GM18526 (cell line): Measurements from ENCODE around the gene IL13RA1.

Experiments
- POLR2A ChIP-seq: IDR thresholded peaks from 3 replicates; pipeline ENCODE4 v1.6.1; 2011; ENCODE audit not compliant: insufficient read length; ENCODE audit errors: extremely low read depth

IL13RA1 gene

DNA sequence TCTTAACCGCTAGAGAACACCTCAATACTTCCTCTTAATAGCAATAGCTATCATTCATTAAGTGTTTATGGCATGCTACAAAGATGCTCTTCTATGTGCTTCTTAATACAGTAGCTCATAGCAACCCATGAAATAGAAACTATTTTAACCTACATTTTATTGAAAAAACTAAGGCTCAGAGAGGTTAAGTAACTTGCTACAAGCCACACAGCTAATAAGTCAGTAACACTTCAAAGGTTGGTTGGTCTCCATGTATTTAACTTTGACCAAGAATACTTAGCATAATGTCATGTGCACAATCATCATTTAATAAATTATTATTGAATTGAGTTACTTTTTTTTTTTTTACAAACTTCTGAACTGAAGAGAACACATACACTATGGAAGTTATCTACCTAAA is 36.1 kb downstream of the IL13RA1 start:
- TF ChIP-seq POLR2A = no peak

DNA sequence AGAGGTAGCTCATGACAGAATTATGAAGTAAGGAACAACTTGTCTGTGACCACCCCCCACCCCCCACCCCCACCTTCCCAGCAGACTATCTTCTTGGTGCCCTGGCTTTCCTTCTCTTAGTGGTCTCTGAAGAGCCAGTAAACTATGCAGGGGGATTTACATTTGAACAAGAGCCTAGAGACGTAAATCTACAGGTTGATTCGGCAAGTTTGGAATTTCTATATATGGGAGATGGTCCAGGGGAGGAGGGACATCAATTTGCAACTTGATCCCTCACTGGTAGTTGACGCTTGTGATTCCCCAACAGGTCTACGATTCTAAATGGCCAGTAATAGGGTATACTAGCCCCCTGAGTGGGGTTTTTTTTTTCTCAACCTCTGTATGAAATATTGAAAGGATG is 36.7 kb downstream of the IL13RA1 start:
- TF ChIP-seq POLR2A = no peak

DNA sequence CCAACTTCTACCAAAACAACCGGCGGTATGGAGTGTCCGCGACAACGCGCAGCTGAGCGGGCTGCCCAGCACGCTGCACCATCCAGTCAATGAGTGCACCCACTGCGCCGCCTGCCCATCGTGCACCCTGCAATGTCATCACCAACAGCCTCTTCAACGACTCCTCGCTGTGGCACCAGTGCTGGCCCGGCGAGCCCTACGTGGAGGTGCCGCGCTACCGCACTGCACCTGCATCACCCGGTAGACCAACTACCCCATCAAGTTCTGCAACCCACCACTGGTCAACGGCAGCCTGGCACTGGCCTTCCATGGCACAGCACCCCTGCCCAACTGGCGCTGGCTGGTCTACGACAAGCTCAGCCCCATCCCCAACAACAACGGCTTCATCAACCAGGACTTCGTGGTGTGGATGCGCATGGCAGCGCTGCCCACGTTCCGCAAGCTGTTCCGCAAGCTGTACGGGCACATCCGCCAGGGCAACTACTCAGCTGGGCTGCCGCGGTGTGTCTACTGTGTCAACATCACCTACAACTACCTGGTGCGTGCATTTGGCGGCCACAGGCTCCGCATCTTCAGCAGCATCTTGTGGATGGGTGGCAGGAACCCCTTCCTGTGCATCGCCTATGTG is 42.8 kb downstream of the IL13RA1 start:
- TF ChIP-seq POLR2A = no peak

DNA sequence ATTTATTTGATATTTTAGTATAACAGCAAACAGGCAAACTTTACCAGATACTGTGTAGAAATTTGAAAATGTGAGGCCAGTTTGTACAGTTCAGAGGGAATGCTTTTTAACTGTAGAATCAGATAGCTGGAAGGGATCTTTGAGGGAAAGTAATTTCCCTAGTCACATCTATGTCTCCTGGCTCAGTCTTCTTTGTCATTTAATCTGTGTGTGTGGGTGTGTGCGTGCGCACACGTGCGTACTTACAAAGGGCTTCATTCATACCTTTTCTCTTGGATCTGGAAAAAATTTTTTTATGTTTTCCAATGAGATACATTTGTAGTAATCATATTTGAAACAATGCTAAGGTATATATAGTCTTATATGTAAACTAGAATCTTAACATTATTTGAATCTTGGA is 44.6 kb downstream of the IL13RA1 start:
- no peak for TF ChIP-seq POLR2A

DNA sequence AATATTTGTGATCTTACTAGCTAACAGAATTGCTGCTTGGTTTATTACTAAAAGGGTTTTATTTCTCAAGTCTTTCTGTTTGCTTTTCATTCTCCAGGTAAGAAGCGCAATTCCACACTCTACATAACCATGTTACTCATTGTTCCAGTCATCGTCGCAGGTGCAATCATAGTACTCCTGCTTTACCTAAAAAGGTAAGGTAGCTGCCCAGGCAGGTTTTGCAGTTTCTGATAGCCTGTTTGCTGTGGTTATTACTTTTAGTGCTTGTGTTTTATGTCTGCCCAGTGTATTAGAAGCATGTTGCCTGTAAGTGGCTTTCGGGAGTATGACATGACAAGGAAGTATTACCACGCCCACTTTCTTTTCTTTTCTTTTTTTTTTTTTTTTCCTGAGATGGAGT is 46.4 kb downstream of the IL13RA1 start:
- TF ChIP-seq POLR2A = no peak

DNA sequence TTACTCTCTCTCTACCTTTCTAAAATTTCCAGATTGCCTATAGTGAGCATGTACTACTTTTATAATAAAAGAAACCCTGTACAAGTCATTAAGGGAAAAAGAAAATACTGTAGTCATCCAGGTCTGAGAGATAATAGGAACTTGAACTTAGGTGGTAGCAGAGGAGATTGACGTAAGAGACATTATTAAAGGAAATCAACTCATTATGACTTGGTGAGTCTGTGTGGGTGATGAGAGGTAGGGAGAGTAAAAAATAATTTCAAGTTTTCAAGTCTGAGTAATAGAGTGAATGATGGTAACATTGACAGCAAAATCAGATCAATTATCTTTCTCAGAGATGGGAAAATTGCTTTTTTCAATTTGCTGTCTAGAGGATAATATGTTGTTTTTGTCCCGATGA is 52.2 kb downstream of the IL13RA1 start:
- TF ChIP-seq POLR2A = no peak

DNA sequence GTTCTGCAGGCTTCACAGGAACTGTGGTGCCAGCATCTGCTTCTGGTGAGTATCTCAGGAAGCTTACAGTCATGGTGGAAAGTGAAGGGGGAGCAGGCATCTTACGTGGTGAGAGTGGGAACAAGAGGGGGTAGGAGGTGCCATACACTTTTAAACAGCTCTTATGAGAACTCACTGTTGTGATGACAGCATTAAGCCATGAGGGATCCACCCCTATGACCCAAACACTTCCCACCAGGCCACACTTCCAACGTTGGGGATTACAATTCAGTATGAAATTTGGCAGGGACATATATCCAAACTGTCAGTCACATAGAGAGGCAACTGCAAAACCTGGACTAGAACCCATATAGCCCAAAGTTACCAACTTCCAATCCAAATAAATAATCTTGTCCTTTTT is 53.1 kb downstream of the IL13RA1 start:
- no peak for TF ChIP-seq POLR2A

DNA sequence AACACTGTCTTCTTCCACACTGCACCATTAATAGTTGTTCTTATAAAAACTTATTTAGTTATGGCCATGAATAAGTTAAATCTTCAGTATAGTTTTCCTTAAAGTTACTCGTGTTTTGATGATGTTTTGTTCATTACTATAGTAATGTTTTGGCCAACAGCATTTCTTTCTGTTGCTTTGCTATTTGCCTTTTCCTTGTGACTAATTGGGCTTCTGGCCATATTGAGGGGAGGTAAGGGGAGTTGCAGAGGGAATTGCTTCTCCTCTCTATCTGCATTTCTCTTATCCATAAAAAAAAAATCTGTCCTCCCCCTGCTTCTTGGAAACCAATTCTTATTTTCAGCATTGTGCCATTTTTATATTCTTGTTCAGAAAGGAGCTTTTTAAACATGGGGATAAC is 53.5 kb downstream of the IL13RA1 start:
- TF ChIP-seq POLR2A = no peak

DNA sequence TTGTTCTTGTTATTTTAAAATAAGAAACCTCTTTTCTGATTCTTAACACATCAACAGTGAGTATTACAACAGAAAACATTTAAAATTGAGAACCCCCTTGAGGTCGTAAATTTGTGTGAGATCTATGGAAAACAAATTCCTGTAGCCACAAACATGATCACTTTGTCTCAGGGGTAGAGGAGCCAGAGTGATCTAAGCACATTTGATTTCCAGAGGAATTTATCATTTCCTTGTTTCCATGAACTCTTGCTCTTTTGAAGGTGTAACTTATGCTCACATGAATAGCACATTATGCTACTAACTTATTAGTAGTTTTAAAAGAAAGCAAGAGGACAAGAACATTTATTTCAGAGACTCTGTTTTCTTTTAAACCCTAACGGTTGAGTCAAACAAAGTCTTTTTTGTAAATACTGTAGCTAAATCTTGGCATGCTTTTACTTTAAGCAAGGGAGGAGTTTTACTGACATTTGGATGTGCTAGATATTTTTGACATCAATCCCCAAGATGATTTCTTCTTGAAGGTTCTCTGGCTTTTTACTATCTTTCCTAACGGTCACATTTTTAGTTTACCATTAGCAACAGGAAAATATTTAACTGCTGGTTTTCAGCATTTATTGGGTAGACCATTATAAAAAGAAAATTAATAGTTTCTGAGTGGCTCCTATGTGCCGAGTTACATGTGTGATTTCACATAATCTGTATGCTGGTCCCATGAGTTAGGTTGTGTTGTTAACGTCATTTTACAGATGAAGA is 68.3 kb downstream of the IL13RA1 start:
- TF ChIP-seq POLR2A = no peak

DNA sequence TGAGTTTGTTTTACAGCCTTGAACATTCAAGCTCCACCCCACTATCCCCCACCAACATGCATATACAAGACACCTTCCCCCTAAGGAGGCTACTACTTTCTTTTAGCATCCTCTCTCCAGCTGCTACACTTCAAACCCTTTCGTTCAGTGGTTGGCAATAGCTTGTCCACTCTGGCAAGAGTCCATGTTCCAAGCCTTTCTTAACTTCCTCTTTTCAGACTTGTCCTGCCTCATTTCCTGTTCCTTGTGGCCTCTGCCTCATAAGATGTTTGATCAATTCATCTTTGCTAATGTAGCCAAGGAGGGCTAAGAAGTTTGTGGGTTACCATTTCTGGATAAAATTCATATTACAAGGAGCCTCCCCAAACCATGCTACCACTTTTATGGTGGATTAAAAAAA is 75.5 kb downstream of the IL13RA1 start:
- no peak for TF ChIP-seq POLR2A

DNA sequence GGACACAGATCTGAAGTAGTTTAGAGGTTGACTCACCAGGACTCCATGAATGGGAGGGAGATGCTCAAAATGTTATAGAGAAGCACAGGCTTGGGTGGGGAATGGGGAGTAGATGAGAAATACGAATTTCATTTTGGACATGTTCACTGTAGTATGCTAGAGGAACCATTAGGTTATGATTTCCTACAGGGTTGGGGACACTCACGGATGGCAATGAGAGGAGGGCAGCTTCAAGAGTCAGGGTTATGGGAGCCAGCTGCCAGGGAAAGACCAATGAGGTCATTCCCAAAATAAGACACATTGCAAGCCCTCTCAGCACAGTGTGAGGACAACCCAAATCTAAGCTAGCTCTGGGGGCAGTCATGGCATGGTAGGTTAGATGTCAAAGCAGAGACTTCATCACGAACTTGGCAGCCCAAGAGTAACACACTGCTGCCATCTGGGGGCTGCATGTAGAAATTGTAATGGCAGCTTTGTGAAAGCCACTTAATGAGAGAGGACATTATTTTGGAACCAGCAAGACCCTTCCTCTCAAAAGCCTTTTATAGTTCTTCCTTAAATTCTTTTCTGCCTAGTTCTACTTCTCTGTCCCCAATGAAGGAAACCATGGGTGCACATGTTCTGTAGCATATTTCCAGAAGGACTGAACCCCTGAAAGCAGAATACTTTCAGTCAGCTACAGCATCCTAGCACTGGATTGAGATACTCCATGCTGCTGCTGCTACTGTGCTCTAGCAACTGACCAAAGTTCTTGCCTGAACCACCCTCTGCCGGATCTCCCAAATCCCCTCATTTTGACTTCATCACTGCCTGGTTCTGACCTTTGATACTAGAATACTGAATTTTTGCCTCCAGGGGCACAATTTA is 80.0 kb downstream of the IL13RA1 start:
- TF ChIP-seq POLR2A = no peak

DNA sequence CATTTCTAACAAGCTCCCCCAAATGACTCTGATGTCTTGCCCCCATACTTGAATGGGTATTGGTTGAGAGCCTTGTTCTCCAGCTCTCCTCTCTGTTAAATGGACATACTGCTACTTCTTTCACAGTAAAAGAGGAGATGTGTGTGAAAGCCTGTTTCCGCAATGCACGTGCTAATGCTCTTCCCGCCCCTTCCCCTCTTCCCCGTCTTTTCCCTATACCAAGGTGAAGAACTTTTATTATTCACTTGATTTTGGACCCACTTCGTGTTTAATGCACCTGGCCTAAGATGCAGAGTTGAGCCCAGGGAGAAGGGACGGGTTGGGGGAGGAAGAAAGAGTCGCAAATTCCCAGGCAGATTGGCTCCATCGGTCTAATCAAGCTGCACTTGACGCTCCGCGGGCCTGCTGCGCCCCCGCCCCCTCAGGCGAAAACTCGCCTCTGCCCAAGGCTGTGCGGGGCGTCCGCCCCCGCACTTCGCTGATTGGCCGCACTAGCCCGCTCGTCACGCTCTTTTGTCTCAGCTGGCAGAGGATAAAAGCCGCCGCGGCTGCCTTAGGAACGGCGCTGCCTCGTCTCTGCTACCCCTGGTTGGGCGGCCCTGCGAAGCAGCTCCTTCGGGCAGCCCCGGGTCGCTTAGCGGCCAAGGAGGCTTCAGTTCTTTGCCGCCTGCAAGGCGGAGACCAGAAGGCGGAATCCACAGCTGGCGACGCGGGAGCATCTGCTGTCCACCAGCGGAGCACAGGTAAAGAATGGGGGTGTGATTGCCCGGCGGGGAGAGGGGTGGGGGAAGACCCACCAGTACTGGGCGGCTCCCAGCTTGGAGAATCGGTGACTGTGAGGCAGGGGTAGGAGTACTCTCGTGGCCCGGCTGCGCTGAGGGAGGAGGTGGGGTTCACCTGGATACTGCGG is 96.1 kb downstream of the IL13RA1 start, which contains the start of gene ZCCHC12:
TSS of gene ZCCHC12 (plus strand) at position 562 of the 910 bp plus-strand sequence. CDS start 1,421 bp downstream, outside the sequence.
- no peak for TF ChIP-seq POLR2A

DNA sequence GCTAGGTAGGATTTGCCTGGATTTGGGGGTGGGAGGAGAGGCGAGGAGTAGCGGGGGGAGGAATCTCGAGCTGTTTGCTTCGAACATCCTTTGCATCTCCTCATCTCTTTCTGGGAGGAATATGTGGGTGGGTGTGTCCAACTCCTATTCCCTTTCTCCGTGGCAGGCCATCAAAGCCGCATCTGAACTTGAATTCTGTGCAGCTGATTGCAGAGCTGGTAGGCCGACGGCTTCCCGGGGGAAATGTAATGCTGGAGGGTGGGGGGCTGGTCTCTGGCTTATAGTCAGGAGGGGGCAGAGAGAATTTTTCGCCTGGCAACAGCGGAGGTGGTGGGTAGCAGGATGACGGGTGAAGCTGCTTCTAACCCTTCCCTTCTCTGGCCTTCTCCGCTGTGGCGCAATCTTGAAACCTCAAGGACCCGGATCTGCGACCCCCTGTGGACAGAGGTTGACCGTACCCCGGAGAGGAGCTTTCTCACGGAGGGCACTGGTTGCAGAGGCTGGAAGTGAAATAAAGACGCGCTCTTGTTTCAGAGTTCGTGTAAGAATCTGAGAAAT is 96.8 kb downstream of the IL13RA1 start:
- no peak for TF ChIP-seq POLR2A

DNA sequence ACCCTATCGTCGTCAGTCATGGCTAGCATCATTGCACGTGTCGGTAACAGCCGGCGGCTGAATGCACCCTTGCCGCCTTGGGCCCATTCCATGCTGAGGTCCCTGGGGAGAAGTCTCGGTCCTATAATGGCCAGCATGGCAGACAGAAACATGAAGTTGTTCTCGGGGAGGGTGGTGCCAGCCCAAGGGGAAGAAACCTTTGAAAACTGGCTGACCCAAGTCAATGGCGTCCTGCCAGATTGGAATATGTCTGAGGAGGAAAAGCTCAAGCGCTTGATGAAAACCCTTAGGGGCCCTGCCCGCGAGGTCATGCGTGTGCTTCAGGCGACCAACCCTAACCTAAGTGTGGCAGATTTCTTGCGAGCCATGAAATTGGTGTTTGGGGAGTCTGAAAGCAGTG is 97.8 kb downstream of the IL13RA1 start:
- no peak for TF ChIP-seq POLR2A
